ENCODE data around the gene PIP. TPM values are rescaled to one million over a fixed set of nuclear protein-coding genes. Genes with fewer than 3 reads are reported as not detected.
"Not testable (repeated sequence)": the region's sequence is repeated elsewhere in the genome, so short reads cannot be mapped to it uniquely, and the experiment has no call there.

Gene PIP
- total and polyA plus RNA-seq, 2 donors (not counting 3 experiments of a cell fraction or from before 2014, with no cell fraction given) = not detected

DNA sequence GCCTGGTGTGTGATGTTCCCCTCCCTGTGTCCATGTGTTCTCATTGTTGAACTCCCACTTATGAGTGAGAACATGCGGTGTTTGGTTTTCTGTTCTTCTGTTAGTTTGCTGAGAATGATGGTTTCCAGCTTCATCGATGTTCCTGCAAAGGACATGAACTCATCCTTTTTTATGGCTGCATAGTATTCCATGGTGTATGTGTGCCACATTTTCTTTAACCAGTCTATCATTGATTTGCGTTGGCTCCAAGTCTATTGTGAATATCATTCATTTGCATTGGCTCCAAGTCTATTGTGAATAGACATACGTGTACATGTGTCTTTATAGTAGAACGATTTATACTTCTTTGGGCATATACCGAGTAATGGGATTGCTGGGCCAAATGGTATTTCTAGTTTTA lies 18.8 kb downstream of the PIP start:
- FAIRE-seq; intact Hi-C loops (cut with micrococcal nuclease); H3K36me3 ChIP-seq (ENCODE audit: control insufficient read depth in 2 of 2, extremely low read depth in 1 of 2, insufficient read depth in 2 of 2, low read length in 2 of 2); H3K27me3 ChIP-seq (ENCODE audit: control insufficient read depth in 2 of 2, insufficient read depth in 2 of 2, low read length in 2 of 2); DNase-seq (ENCODE audit: low read depth, low spot score); H3K4me1 ChIP-seq (ENCODE audit: control insufficient read depth, extremely low read depth, insufficient read depth, low read length); H3K9ac ChIP-seq (replicated peaks; ENCODE audit: extremely low read depth, insufficient read depth, low read length); dilution Hi-C loops (cut with MboI; ENCODE audit: extremely low pct_ligation_motif_present, low sequenced_read_pairs); POLR2A ChIA-PET; H2AFZ ChIP-seq (ENCODE audit: low read depth, low read length); H3K9me1 ChIP-seq (replicated peaks; ENCODE audit: control insufficient read depth, extremely low read depth, insufficient read depth, low read length); H3K4me3 ChIP-seq (replicated peaks in 1 of 3; ENCODE audit: insufficient read depth in 1 of 3, low read depth in 1 of 3, low read length in 3 of 3); H3K9me3 ChIP-seq (replicated peaks; ENCODE audit: control insufficient read depth, insufficient read depth, low read length); BruUV-seq (replicated peaks); H4K20me1 ChIP-seq (replicated peaks; ENCODE audit: control insufficient read depth, extremely low read depth, insufficient read depth, low read length); H3K79me2 ChIP-seq (ENCODE audit: control insufficient read depth, insufficient read depth, low read length); H3K4me2 ChIP-seq (ENCODE audit: insufficient read depth, low read length); H3K27ac ChIP-seq (ENCODE audit: insufficient read depth, low read depth, low read length): not testable (repeated sequence)
- CTCF ChIA-PET = interaction anchor here (0.5 kb wide), 2 partner anchors 439 to 827 kb away, joined by 3 read pairs; no protein-coding TSS in a partner anchor

GRCh38 chr7:143158617-143159016 lies 26.7 kb downstream of the PIP start:
- BruUV-seq (replicated peaks); H4K20me1 ChIP-seq (replicated peaks; ENCODE audit: control insufficient read depth, extremely low read depth, insufficient read depth, low read length); dilution Hi-C loops (cut with MboI; ENCODE audit: extremely low pct_ligation_motif_present, low sequenced_read_pairs): not testable (repeated sequence)

DNA sequence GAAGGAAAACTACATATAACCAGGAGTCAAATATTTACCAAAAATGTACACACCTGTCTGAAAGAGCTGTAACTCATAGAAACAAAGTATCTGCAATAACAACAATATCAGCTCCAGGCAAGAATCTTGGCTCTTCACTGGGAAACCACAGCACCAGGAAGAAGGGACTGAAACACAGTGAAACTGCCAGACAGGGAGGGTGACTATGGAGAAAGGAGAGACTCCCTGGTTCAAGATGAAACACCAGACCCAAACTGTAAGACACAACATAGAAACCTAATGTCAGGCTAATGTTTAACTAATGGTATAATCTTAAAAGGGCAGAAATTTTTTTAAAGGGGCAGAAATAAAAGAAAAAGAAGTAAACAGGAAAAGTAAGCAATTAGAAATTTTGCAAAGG lies 39.8 kb downstream of the PIP start:
- no TSS peak for BruUV-seq (replicated peaks)
- Histone ChIP-seq H3K9ac (replicated peaks; ENCODE audit: extremely low read depth, insufficient read depth, low read length) (no peak overlapping the region), H3K9me3 (replicated peaks; ENCODE audit: control insufficient read depth, insufficient read depth, low read length) (no peaks in the 10 kb centered on the region), H3K36me3 (ENCODE audit: control insufficient read depth in 2 of 2, extremely low read depth in 1 of 2, insufficient read depth in 2 of 2, low read length in 2 of 2) (no peaks in the 10 kb centered on the region), H3K27ac (ENCODE audit: insufficient read depth, low read depth, low read length) (no peak overlapping the region), H3K27me3 (ENCODE audit: control insufficient read depth in 2 of 2, insufficient read depth in 2 of 2, low read length in 2 of 2) (no peaks in the 10 kb centered on the region), H3K79me2 (ENCODE audit: control insufficient read depth, insufficient read depth, low read length) (no peaks in the 10 kb centered on the region), H3K4me1 (ENCODE audit: control insufficient read depth, extremely low read depth, insufficient read depth, low read length) (no peaks in the 10 kb centered on the region), H2AFZ (ENCODE audit: low read depth, low read length) (no peak overlapping the region), H3K4me3 (replicated peaks in 1 of 3; ENCODE audit: insufficient read depth in 1 of 3, low read depth in 1 of 3, low read length in 3 of 3) (no peak overlapping the region), H3K4me2 (ENCODE audit: insufficient read depth, low read length) (no peak overlapping the region), H3K9me1 (replicated peaks; ENCODE audit: control insufficient read depth, extremely low read depth, insufficient read depth, low read length) (no peaks in the 10 kb centered on the region), H4K20me1 (replicated peaks; ENCODE audit: control insufficient read depth, extremely low read depth, insufficient read depth, low read length) (no peaks in the 10 kb centered on the region)
- TF ChIP-seq EZH2 (IDR thresholded peaks at IDR 0.05; ENCODE audit: borderline replicate concordance, low read depth, low read length, severe bottlenecking) (no peak), POLR2AphosphoS5 (IDR thresholded peaks at IDR 0.05; ENCODE audit: insufficient read depth, low read depth, low read length) (no peak), MAX (IDR thresholded peaks at IDR 0.05; ENCODE audit: insufficient read depth, insufficient read length) (no peak), POLR2A (IDR thresholded peaks at IDR 0.05; ENCODE audit: low read depth, low read length) (no peak), FOS (IDR thresholded peaks at IDR 0.05; ENCODE audit: borderline replicate concordance, insufficient read depth, low read length) (no peak), CTCF (IDR thresholded peaks at IDR 0.05; ENCODE audit: extremely low read depth in 1 of 2, insufficient read depth in 1 of 2, low read depth in 1 of 2, low read length in 2 of 2) (no peak), JUN (IDR thresholded peaks at IDR 0.05; ENCODE audit: borderline replicate concordance, insufficient read depth, insufficient read length, low read depth) (no peak), MYC (IDR thresholded peaks at IDR 0.05; ENCODE audit: low read depth, low read length) (no peak), GATA2 (IDR thresholded peaks at IDR 0.05; ENCODE audit: insufficient read depth, insufficient read length, low read depth, low read length) (no peak)
- POLR2A ChIA-PET = no interaction called here
- dilution Hi-C loops (cut with MboI; ENCODE audit: extremely low pct_ligation_motif_present, low sequenced_read_pairs) (no loop called here), intact Hi-C loops (cut with micrococcal nuclease) (no loop called here)
- FAIRE-seq (no peak), DNase-seq (ENCODE audit: low read depth, low spot score) (no peak)
- CTCF ChIA-PET = no interaction called here

More at GRCh38 chr7:143158617-143159016, 26.7 kb downstream of the PIP start:
- H3K79me2 ChIP-seq (ENCODE audit: control insufficient read depth, insufficient read depth, low read length); H3K9ac ChIP-seq (replicated peaks; ENCODE audit: extremely low read depth, insufficient read depth, low read length); H3K4me1 ChIP-seq (ENCODE audit: control insufficient read depth, extremely low read depth, insufficient read depth, low read length); DNase-seq (ENCODE audit: low read depth, low spot score); POLR2A ChIA-PET; H3K9me3 ChIP-seq (replicated peaks; ENCODE audit: control insufficient read depth, insufficient read depth, low read length); H3K27me3 ChIP-seq (ENCODE audit: control insufficient read depth in 2 of 2, insufficient read depth in 2 of 2, low read length in 2 of 2); H3K27ac ChIP-seq (ENCODE audit: insufficient read depth, low read depth, low read length); H3K36me3 ChIP-seq (ENCODE audit: control insufficient read depth in 2 of 2, extremely low read depth in 1 of 2, insufficient read depth in 2 of 2, low read length in 2 of 2); H3K9me1 ChIP-seq (replicated peaks; ENCODE audit: control insufficient read depth, extremely low read depth, insufficient read depth, low read length); intact Hi-C loops (cut with micrococcal nuclease); CTCF ChIA-PET; H3K4me2 ChIP-seq (ENCODE audit: insufficient read depth, low read length); H2AFZ ChIP-seq (ENCODE audit: low read depth, low read length); FAIRE-seq; H3K4me3 ChIP-seq (replicated peaks in 1 of 3; ENCODE audit: insufficient read depth in 1 of 3, low read depth in 1 of 3, low read length in 3 of 3): not testable (repeated sequence)
